Hypothalamus (tissue), 51 donors: ENCODE data around the gene CHKA.
A peak's percentile ranks its signal among the peaks of the same experiment; 100 is the strongest.

Experiments used
- DNase-seq, 51 donors: peaks; one replicate each; lab custom pipeline; 2025; lab: John Stamatoyannopoulos, UW

The CHKA gene

DNA sequence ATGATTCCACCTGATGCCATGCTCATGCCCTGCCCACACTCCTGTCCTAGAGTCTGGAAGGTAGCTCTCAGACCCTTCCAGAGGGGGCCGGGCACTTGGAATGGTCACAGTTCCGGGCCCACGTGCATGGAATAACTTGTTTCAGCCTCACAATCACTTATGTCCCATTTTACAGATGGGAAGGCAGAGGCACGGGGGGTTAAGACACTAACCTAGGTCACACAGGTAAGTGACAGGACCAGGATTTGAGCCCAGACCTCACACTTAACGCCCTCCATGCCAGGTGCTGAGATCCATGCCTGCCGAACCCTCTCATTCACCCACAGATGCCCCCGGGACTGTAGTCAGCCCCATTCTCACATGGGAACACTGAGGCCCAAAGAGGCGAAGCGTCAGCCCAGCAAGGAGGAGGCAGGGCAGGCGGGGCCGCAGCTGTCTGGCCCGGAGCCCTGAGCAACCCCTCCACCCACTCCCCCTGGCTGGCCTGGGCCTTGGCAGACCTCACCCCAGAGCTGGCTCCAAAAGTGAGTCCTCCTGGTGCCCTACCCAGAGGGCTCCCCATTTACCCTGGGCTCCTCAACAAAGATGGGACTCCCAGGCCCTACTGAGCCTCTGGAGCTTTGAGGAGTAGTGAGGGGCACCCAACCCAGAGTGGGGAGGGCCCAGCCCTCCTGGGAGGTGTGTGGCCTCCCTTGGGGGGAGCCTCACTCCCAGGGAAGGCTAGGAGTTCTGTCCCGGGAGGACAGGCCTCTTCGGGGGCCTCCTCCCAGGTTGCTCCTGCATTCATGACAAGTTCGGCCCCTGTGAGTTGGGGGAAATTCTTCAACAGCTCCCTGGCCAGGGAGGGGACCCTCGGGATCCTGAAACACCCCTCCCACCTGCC, 113.4 kb downstream of the CHKA start:
- DNase-seq: no peak

DNA sequence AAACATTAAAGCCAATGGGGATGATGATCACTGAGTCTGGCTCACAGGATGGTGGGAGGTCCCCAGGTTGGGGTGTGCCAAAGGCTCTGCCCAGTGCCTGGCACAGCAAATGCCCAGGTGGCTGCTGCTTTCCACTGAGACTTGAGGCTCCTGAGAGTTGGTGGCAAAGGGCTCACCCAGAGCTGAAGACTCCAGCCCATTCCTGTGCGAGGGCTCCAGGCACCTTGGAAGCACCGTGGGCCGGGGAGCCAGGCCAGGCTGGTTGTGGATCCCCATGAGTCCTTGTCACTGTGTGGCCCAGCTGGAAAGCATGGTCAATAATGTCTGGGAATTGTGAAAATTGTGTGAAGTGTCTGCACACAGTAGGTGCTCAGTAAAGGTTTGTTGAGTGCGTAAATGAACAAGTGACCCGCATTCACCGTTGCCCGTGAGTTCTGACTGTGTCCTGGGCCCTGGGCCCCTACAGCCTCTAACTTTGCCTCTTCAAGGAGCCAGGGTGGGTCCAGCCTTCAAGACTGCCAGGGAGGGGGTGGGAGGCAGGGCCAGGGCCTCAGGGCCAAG, 114.5 kb downstream of the CHKA start:
- DNase-seq: no peak

DNA sequence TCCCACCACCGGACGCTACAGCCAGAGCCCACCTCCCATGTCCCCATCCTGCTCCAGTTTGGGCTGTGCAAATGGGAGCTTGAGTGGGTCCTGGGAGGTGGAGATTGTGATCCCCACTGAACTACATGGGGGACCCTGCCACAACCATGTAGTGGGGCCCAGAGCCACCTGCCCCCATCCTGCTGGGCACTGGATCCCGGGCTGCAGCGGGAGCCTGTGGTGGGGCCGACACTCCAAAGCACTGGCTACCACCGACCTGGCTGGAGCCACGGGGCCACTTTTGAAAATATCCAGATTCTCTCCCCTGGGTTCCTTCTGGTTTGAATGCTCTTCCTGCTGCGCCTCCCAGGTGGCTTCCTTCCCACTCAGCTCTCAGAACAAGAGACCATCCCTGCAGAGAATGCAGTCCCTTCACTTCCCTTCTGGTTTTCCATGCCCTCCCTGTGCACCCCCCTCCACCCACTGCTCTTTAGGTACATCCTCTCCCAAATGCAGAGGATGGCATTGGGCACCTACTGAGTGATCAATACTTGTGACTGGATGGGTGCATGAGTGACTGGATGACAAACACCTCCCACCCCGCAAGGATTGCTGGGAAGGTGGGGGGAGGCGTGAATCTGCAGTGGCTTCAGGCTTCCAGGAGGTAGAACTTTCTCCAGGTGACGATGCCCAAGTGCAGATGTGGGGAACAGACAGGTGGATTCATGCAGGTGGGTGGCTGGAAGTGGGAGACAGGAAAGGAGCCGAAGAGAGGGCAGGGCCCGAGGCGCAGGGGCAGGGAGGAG, 116.4 kb downstream of the CHKA start:
- peak in 2 of 51 donors; percentile 23 to 25 for DNase-seq

- peak in 33 of 51 donors; percentile 26 to 70 (median 51) for DNase-seq
These were observed 117.2 kb downstream of the CHKA start, which contains the start of gene UNC93B1 for GRCh38 chr11:68003846-68004550. Gene UNC93B1, minus strand, starts transcription at chr11:68004097. Its CDS starts 54 bp downstream, at chr11:68004043.

GRCh38 chr11:68002938-68003845, 118.0 kb downstream of the CHKA start:
- DNase-seq: peak in 2 of 51 donors; percentile 25 to 26
